Subcutaneous abdominal adipose tissue (tissue), 5 donors: ENCODE data around the gene CST9L.
"Not testable (repeated sequence)": the region's sequence is repeated elsewhere in the genome, so short reads cannot be mapped to it uniquely, and the experiment has no call there.

Source experiments
- H3K27ac ChIP-seq: one replicate; pipeline ENCODE4 v1.7.0; 2013; ENCODE audit warnings: low read depth, mild to moderate bottlenecking, inconsistent platforms, low read length, moderate library complexity
- H3K27me3 ChIP-seq, 5 donors: one replicate each; pipeline ENCODE4 v1.7.0; 2013; ENCODE audit warnings: low read length in 5 of 5, inconsistent platforms in 1 of 5; ENCODE audit not compliant: control insufficient read depth in 5 of 5, insufficient read depth in 4 of 5
- H3K36me3 ChIP-seq, 5 donors: one replicate each; pipeline ENCODE4 v1.7.0; 2013; ENCODE audit warnings: low read length in 5 of 5; ENCODE audit not compliant: control insufficient read depth in 5 of 5, insufficient read depth in 5 of 5
- H3K4me1 ChIP-seq, 5 donors: one replicate each; pipeline ENCODE4 v1.7.0; 2013; ENCODE audit warnings: low read length in 5 of 5, mild to moderate bottlenecking in 3 of 5, moderate library complexity in 1 of 5; ENCODE audit not compliant: control insufficient read depth in 5 of 5, insufficient read depth in 5 of 5
- H3K4me3 ChIP-seq, 5 donors: one replicate each; pipeline ENCODE4 v1.7.0; 2013; ENCODE audit warnings: low read length in 5 of 5, low read depth in 1 of 5
- H3K9ac ChIP-seq, 5 donors: one replicate each; pipeline ENCODE4 v1.7.0; 2013; ENCODE audit warnings: low read length in 5 of 5, mild to moderate bottlenecking in 4 of 5, moderate library complexity in 3 of 5
- H3K9me3 ChIP-seq, 5 donors: one replicate each; pipeline ENCODE4 v1.7.0; 2013; ENCODE audit warnings: low read length in 5 of 5; ENCODE audit not compliant: control insufficient read depth in 5 of 5
- donor health status: healthy.
- donor health status: healthy.
- donor health status: healthy.
- donor health status: healthy.
- donor health status: healthy.

CST9L gene

DNA sequence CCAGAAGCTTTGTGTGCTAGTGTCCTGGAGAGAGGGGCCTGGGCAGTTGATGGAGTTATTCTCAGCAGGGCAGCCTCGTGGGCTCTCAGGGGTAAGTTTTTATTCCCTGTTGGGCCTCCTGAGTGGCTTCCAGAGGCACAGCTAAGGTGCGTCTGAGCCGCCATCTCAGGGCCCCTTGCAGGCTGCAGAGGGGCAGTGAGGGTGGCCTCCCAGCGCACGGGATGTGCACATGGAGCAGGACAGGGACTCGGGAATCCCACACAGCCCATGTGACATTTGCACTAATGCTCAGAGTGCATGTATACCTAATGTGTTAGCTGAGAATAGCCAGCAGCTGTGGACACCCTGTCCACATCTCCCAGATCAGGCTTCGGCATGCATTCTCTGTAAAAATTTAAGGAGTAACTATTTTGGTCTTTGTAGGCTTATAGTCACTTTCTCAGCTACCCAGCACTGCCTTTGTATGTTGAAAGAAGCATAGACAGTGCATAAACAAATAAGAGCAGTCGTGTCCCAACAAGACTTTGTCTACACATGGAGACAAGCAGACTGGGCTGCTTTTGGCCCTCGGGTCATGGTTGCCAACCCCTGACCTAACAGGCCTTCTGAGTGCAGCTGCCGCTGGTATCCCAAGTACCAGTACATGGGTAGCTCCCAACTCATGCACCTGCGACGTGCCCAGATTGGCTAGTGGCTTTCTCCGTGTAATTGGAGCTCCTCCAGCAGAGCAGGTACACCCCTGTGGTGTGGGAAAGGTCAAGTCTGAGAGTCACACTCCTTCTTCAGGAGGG is 18.6 kb upstream of the CST9L start:
- H3K4me3 ChIP-seq, result no peak overlapping the region
- H3K9me3 ChIP-seq, result no peaks in the 10 kb centered on the region
- H3K4me1 ChIP-seq, result peaks cover 0 to 8% (median 0%) of the 10 kb centered on the region in 5 donors
- H3K36me3 ChIP-seq, result no peaks in the 10 kb centered on the region
- no peak overlapping the region for H3K9ac ChIP-seq
- H3K27me3 ChIP-seq, result peaks cover 0 to 6% (median 2%) of the 10 kb centered on the region in 5 donors
- H3K27ac ChIP-seq, result no peak overlapping the region

- H3K27me3 ChIP-seq, result peaks cover 0 to 6% (median 2%) of the 10 kb centered on the region in 5 donors
- H3K4me3 ChIP-seq, result no peak overlapping the region
- no peaks in the 10 kb centered on the region for H3K9me3 ChIP-seq
- H3K9ac ChIP-seq, result no peak overlapping the region
- H3K4me1 ChIP-seq, result peaks cover 0 to 8% (median 0%) of the 10 kb centered on the region in 5 donors
- H3K36me3 ChIP-seq, result no peaks in the 10 kb centered on the region
- no peak overlapping the region for H3K27ac ChIP-seq
Measured at GRCh38 chr20:23585808-23586734, 17.8 kb upstream of the CST9L start.

DNA sequence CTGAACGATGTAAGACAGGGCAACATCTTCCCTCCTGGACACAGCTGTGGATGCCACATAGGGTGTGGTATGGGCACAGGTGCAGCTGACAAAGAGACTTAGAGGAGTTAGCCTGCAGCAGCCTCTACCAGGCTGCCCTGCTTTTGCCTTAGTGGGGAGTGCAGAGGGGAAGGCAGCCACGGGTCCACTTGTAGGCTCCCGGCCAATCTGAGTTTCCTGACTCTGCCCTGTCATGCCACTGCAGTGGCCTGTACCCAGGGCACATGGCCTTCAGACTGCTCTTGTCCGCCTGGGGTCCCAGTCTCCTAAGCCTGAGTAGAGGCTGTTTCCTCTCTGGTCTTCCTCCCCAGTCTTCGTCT is 17.1 kb upstream of the CST9L start:
- H3K27ac ChIP-seq, result no peak overlapping the region
- H3K4me3 ChIP-seq, result no peak overlapping the region
- H3K9me3 ChIP-seq, result no peaks in the 10 kb centered on the region
- H3K9ac ChIP-seq, result no peak overlapping the region
- peaks cover 0 to 6% (median 2%) of the 10 kb centered on the region in 5 donors for H3K27me3 ChIP-seq
- H3K36me3 ChIP-seq, result no peaks in the 10 kb centered on the region
- peaks cover 0 to 8% (median 0%) of the 10 kb centered on the region in 5 donors for H3K4me1 ChIP-seq

DNA sequence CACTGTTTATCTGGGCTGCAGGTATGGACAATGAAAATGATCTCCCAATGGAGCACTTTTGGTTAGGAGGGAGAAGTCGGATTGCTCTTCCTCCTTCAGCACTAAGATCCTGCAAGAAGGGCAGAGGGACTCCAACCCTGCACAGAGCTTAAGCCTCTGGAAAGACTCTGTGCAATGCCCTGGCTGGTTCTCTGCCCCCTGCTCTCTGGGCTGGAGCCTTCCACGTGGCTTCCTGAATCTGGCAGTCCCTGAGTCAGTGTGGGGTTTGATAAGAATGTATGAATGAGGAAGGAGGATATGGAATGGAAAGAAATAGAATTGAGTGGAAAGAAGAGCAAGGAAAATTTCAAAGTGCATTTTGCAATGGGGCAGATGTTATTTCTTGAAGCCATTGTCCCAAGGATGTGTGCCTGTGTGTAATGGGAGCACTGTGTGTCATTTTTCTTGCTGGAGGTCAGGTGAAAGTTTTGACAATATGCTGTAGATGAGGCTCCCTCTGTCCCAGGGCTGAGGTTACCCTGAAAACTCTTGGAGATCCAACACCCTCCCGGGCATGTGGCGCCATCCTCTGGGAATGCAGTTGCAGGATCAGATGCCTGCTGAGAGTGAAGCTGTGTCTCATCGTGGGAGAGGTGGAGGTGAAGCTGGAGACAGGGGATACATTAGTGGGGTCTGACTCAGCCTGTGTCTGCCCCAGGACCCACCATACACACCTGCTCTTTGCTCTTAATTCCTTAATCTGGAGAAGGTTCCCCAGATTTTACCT is 16.3 kb upstream of the CST9L start:
- H3K27ac ChIP-seq, result no peak overlapping the region
- H3K36me3 ChIP-seq, result no peaks in the 10 kb centered on the region
- H3K4me3 ChIP-seq, result no peak overlapping the region
- no peak overlapping the region for H3K9ac ChIP-seq
- peaks cover 0 to 6% (median 2%) of the 10 kb centered on the region in 5 donors for H3K27me3 ChIP-seq
- peaks cover 0 to 8% (median 0%) of the 10 kb centered on the region in 5 donors for H3K4me1 ChIP-seq
- no peaks in the 10 kb centered on the region for H3K9me3 ChIP-seq

- H3K9me3 ChIP-seq, result no peaks in the 10 kb centered on the region
- H3K4me3 ChIP-seq, result no peak overlapping the region
- H3K27me3 ChIP-seq, result peaks cover 0 to 6% (median 2%) of the 10 kb centered on the region in 5 donors
- peaks cover 0 to 3% (median 0%) of the 10 kb centered on the region in 5 donors for H3K4me1 ChIP-seq
- no peak overlapping the region for H3K27ac ChIP-seq
- no peaks in the 10 kb centered on the region for H3K36me3 ChIP-seq
- no peak overlapping the region for H3K9ac ChIP-seq
Measured at GRCh38 chr20:23583526-23583925, 15.2 kb upstream of the CST9L start.

- H3K9me3 ChIP-seq, result no peaks in the 10 kb centered on the region
Measured at GRCh38 chr20:23582293-23582692, 14.0 kb upstream of the CST9L start.

GRCh38 chr20:23581833-23582232 is 13.5 kb upstream of the CST9L start:
- not testable (repeated sequence) for H3K9ac ChIP-seq, H3K4me1 ChIP-seq, H3K9me3 ChIP-seq, H3K4me3 ChIP-seq, H3K27ac ChIP-seq, H3K27me3 ChIP-seq, H3K36me3 ChIP-seq

More at GRCh38 chr20:23582293-23582692, 14.0 kb upstream of the CST9L start:
- H3K4me1 ChIP-seq, result no peaks in the 10 kb centered on the region
- no peak overlapping the region for H3K4me3 ChIP-seq
- H3K27me3 ChIP-seq, result peaks cover 0 to 6% (median 2%) of the 10 kb centered on the region in 5 donors
- no peaks in the 10 kb centered on the region for H3K36me3 ChIP-seq
- H3K9ac ChIP-seq, result no peak overlapping the region
- no peak overlapping the region for H3K27ac ChIP-seq

- H3K9me3 ChIP-seq, result no peaks in the 10 kb centered on the region
- no peak overlapping the region for H3K27ac ChIP-seq
- H3K36me3 ChIP-seq, result no peaks in the 10 kb centered on the region
- H3K9ac ChIP-seq, result no peak overlapping the region
- no peak overlapping the region for H3K4me3 ChIP-seq
- H3K4me1 ChIP-seq, result no peaks in the 10 kb centered on the region
- no peaks in the 10 kb centered on the region for H3K27me3 ChIP-seq
Measured at GRCh38 chr20:23574977-23575376, 6.7 kb upstream of the CST9L start.

DNA sequence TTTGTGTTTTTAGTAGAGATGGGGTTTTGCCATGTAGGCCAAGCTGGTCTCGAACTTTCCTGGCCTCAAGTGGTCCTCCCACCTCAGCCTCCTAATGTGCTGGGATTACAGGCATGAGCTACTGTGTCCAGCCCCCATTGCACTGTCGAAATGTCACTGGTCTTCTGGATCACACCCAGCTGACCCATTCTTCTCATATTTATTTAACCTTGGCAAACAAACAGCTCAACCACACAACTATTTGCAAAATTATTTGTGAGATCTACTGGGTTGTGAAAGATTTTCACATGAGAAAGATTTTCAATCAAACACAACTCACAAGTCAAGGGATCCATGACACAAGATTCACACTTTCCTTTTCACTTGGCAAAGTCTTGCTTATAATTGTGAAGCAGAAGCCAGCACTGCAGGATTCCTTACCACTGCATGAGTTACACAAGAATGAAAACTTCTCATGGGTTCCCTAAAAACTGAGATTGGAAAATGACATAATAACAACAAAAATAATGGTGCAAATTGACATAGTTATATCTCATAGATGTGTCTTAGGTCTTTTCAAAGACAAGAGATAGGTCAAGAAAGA is 2.0 kb upstream of the CST9L start:
- H3K9ac ChIP-seq, result no peak overlapping the region
- no peaks in the 10 kb centered on the region for H3K4me1 ChIP-seq
- H3K27me3 ChIP-seq, result peaks cover 0 to 7% (median 2%) of the 10 kb centered on the region in 5 donors
- H3K4me3 ChIP-seq, result no peak overlapping the region
- no peaks in the 10 kb centered on the region for H3K9me3 ChIP-seq
- no peaks in the 10 kb centered on the region for H3K36me3 ChIP-seq
- no peak overlapping the region for H3K27ac ChIP-seq
